Dermis microvascular lymphatic vessel endothelial cell (primary cell): ENCODE results near the gene SAPCD1. TPM values are rescaled to one million over a fixed set of nuclear protein-coding genes. Genes with fewer than 3 reads are reported as not detected.
A peak's percentile ranks its signal among the peaks of the same experiment; 100 is the strongest.
"Not testable (repeated sequence)": the region's sequence is repeated elsewhere in the genome, so short reads cannot be mapped to it uniquely, and the experiment has no call there.

Source experiments
- DNase-seq, 2 donors: peaks; one replicate each; pipeline versions ENCODE4 v3.0.0 to v3.0.0-alpha.2; 2010; ENCODE audit warnings: low read depth in 2 of 2
- total RNA-seq: library from RNA; depleted of rRNA; stranded (reverse); fragments of >200 nt; gene quantifications from 2 replicates; pipeline ENCODE4 v1.2.1, GENCODE V29; 2014

The SAPCD1 gene
- total RNA-seq, 1 donor from 2014 or later, result 3.3 TPM

DNA sequence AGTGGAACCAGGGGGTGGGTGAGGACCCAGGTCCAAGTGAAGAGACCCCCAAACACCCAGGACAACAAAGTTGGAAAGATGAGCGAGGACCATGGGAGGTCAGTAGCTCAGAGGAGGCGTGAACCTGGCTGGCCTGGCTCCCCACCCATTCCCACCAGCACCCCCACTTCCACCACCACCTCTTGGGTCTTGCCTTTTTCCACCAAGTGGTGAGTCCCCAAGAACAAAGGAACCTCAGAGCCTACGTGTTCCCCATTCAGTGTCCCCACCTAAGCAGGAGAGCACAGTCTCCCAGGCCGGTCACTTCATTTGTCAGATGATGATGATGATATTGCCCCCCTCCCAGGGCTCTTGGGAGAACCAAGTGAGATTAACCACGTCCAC, 15.2 kb downstream of the SAPCD1 start:
- DNase-seq, result no peak

DNA sequence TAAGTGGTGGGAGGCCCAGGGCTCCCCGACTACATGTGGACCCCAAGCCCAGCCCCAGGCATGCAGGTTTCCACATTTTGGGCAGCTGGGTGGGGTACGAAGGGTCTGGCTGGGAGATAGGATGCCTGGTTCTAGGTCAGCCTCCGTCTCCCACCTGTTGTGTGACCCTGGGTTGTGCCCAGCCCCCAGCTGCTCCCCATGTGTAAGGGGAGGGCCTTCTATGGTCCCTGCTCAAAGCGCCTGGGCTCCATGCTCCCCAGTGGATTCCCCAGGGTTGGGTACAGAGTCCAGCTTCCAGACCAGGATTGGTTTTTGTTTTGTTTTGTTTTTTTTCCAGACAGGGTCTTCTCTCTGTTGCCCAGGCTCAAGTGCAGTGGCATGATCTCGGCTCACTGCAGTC, 15.7 kb downstream of the SAPCD1 start:
- no peak for DNase-seq

DNA sequence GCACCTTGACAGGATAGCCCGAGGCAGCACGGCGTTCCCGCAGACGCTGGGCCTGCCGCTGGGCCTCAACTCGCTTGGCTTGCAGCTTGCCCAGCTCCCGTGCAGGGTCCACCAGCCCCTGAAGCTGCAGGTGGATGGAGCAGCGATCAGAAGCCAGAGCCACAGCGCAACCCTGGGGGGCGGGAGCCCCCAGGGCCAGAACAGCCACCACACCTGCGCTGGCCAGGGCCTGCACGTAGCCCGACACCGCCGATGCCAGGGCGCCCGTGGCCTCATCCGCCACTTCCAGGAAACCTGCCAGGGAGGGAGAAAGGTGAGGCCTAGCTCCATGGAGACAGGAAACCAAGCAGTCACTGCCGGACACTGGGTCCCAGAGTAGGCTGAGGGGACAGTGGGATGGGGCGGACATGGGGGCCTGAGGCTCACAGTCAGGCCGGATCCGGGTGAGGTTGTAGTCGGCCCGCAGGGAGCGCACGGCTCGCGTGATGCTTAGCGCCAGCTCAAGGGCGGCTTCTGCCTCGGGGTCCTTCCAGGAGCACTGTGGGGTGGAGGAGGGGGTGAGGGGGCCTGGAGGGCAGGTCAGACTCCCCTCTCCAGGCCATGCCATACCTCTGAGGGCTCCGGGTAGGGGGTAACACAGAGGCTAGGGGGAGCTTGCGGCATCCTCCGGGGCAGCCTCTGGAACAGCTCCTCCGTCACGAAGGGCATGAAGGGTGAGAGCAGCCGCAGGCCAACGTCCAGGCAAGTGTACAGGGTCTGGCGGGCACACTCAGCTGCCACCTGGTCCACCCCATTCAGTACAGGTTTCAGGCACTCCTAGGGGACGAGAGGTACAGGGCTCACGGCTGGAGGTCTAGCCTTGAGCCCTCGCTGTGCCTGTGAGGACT, 16.8 kb downstream of the SAPCD1 start:
- no peak for DNase-seq

DNA sequence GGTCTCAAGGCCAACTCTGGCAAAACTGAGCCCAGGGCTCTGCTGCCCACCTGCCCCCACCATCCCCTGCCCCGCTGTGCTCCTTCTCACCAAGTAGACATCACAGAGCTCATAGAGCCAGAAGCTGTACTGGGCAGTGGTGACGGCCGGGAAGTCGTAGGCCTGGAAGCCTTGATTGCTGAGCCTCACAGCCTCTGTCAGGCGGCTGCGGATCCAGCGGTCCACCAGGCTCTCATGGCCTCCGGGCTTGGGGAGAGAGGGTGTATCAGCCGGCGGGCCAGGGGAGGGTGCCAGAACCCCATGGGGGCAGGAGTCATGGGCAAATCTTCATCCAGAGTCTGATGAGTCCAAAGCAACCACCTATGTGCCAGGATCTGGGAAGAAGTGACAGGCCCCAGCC, 17.5 kb downstream of the SAPCD1 start:
- DNase-seq, result no peak

DNA sequence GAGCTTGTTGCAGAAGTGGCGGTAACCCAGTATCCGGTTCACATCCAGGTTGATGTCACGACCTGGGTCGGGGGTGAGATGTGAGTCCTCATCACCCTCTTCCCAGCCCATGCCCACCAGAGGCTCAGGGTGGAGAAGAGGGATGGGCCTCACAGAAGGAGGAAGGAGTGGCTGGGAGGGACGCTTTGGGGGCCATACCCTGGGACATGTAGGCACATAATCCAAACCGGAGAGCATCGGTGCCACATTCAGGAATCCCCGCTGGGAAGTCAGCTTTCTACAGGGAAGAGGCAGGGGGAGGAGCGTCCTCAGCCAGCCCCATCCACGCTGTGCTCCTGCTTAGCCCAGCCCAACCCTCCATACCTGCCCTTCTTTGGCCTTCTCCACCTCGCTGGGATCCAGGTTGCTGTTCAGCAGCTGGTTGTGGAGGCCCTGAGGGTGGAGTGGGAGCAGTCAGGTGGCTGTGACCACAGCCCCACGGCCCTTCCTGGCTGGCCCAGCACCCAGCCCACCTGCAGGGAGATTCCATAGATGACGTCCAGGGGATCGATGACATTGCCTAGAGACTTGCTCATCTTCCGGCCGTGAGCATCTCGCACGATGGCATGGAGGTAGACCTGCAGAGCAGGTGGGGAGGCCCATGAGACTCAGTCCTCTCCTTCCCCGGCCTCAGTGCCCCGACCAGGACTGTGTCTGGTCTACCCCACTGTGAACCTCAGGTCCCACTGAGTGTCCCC, 18.2 kb downstream of the SAPCD1 start:
- no peak for DNase-seq

DNA sequence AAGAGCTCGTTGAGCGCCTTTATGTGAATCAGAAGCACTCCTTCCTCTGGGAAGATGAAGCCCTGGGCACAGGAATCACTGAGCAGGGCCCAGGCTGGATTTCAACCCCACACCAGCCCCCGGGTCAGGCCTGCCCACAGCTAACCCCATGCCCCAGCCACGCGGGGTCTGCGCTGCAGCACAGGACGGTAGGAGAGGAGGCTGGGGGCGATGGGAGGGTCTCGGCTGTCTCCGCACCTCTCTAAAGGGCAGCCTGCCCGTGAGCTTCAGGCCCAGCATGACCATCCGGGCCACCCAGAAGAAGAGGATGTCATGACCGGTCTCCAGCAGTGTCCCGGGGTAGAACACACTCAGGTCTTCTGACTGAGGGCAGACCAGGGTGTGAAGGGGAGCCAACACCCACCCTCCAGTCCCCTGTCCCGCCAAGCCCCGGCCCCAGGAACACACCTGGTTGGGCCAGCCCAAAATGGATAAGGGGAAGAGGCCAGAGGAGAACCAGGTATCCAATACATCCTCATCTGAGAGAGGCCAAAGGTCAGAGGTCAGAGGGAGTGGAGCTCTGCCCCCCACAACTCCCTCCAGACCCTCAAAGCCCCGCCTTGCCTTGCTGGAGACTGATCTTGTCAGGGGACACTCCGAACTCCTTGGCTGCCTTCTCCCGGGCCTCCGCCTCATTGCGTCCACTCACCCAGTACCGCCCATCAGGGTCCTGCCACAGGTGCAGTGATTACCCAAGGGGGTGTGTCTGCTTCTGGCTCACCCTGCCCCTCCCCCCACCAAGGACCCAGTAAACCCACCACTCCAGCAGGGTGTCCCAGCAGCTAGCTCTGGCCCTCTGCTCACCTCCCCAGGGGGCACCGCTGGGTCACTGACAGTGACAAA, 19.0 kb downstream of the SAPCD1 start:
- no peak for DNase-seq

DNA sequence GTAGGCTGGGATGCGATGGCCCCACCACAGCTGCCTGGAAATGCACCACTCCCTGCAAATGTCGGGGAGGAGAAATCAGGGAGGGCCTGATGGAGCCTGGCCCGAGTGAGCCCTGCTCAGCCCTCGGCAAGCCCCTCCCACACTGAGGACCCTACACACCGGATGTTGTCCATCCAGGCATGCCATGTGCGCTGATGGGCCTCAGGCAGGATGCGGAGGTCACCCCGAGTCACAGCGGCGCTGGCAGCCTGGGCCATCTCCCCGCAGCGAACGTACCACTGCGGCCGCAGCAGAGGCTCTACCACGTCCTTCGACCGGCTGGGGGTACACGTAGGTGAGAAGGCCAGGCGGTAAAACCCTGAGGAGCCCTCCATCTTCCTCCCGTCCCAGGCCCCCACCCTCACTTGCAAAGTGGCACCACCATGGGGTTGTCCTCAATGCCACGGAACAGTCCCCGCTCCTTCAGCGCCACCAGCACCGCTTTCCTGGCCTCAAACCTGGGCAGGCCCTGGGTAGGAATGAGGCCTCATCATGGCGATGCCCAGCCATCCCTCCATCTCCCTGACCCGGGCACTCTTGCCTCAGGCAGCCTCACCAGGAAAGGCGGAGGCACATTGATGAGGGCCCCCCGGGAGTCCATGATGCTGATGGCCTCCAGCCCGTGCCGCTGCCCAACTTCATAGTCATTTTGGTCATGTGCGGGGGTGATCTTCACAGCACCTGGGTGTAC, 19.8 kb downstream of the SAPCD1 start:
- DNase-seq, result no peak

DNA sequence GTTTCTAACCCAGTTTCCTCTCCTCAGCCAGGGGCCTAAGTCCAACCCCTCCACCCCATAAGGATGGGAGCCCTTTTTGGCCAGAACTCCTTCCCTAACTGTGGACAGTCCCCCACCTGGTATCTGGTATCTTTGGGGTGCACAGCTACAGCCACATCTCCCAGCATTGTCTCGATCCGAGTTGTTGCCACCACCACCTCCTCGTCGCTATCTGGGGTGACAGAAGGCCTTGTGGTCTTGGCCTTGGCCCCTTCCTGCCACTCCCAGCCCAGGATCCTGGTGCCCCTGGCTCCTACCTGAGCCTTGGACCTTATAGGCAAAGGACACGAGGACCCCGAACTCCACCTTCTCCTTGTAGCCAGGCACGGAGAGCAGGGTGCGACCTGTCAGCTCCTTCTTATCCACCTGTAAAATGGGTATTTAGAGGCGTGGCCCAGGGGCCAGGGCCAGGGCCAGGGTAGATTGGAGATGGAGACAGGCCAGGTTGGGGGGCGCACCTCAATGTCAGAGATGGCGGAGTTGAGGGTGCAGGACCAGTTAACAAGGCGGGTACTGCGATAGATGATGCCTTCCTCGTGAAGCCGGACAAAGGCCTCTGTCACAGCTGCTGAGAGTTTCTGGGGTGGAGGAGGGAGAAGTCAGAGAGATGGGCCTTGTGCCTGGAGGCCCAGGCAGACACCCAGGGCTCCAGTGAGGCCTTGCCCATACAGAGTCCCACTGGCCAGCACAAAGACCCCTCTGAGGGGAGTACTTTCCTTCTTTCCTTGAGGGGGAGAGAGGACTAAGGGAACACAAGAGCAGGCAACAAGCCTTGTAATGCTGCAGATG, 21.9 kb downstream of the SAPCD1 start:
- no peak for DNase-seq

DNA sequence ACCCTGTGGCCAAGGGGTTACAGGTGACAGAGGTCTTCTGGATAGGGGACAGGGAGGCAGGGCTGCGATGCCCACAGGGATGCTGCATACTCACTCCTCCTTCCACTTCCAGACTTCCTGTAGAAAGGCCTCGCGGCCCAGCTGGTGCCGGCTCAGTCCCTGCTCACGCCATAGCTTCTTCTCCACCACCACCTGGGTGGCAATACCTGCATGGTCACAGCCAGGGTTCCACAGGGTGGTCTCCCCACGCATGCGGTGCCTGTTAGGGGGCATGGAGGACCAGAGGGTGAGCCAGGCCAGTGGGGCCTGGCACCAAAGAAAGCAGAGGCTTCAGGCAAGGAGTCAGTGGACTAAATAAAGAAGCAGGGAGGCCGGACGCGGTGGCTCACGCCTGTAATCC, 23.0 kb downstream of the SAPCD1 start:
- DNase-seq, result no peak

DNA sequence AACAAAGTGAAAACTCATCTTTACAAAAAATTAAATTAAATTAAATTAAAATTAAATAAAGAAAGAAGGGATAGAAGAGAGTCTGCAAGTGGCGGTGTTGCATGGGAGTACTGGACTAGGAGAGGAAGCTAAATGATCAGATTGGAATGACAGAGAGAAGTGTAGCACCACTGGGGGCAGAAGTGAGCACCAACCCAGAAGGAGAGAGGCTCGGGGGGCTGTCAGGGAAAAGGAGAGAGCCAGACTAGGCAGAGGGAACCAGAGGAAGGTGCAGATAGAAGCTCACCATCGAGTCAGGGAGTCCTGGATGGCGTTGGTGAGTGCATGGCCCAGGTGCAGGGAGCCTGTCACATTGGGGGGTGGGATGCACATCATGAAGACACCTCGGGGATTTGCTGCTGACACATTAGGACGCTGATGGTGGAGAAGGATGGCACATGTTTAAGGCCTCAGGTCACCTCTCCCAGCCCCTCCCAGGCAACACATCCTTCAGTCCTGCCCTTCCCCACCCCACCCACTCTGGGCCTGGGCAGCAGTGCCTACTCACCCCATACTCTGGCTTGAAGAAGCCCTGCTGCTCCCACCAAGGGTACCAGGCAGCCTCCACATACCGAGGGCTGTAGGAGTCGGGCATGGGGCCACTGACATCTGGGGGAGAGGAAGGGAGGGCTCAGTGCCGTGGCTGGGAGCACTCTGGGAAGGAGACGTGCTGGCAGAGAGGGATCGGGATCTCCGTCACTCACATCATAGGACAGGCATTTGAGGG, 29.1 kb downstream of the SAPCD1 start:
- peak in 1 of 2 donors; percentile 48 for DNase-seq

DNA sequence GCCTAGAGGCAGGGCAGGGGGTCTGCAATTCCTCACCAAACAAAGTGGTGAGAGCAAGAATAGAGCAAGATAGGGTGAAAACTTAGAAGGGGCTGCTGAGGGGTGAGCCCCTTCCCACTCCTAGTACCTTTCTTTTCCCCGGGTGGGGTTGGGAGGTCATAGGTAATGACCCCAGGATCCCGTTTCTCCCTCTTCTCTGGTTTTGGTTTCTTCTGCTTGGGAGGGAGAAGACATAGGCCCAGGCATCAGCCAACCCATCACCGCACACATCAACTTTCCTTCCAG, 29.6 kb downstream of the SAPCD1 start:
- DNase-seq, result no peak

DNA sequence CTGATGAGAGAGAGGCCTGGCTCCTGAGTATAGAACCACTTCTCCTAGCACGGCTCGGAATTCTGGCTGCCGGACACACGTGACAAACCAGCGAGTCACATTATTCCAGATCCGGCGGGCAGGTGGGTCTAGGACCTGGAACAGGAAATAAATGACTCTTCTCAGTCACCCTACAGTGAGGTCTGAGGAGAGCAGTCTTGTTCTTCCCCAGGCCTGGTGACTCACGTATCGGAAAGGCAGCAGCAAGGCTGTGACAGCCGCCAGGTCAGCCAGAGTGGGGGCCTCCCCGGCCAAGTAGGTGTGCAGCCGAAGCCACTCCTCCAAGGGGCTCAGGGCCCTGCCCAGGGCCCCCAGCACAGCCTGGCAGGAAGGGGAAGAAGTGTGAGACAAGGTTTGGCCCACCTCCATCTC, 30.3 kb downstream of the SAPCD1 start:
- peak in 1 of 2 donors; percentile 68 for DNase-seq

DNA sequence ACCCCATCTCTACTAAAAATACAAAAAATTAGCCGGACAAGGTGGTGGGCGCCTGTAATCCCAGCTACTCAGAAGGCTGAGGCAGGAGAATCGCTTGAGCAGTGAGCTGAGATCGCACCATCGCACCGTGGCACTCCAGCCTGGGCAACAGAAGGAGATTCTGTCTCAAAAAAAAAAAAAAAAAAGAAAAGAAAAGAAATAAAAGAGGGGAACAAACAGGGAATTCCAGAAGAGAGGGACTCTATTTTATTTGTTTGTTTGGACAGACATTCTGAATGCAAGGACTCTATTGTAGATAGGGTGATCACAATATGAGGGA, 31.4 kb downstream of the SAPCD1 start:
- DNase-seq, result not testable (repeated sequence)

DNA sequence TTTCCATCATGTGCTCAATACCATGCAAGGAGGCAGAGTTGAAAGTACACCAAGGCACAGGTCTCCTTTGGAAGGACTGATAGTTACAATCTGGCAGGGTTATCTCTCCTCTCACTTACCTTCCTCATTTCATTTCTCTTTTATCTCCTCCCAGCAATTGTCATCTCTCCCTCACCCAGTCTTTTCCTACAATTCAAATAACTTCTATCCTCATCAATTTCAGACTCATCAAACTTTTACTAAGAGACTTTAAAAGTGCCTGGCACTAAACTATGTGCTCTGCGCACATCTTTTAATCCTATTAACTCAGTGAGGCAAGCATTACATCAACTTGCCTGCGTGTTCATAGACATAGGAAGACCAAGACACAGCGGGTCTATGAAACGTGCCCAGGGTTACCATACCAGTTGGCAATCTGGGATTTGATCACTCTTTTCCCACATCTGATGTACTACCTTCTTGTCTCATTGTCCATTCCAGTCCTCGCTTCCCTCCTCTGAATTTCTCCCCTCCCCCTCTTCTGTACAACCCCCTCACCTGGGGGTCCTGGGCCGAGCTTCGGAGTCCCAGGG, 31.9 kb downstream of the SAPCD1 start:
- peak in 1 of 2 donors; percentile 32 for DNase-seq

DNA sequence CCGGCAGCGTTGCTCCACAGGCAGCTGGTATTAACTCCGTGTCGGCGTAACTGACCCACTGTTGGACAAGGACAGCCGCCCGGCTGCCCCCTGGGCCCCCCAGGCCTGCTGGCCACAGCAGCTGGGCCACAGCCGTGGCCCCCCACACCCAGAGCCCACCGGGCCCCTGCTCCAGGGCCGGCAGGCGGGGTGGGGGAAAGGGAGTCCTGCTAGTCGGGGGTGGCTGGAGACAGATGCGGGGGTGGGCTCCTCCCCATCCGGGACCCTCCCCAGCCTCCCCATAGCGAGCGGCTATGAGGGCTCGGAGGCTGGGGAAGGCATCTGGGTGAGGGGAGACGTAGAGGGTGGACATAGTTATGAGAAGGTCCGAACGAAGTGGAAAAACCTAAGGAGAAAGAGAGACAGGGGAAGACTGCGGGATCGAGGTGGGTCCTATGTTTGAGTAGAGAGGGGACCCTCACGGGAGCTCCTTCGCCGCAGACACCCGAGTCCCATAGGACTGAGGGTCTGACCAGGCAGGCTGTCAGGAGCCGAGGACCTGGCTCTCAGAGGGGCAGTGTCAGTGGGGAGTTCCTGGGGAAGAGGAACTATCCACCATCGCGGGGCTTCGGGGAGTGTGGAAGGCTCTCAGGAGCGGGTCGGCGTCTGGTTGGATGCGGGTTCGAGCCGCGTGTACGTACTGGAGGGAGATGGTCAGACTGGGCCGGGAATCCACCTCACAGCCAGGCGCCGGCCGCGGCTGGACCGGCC, 32.6 kb downstream of the SAPCD1 start:
- DNase-seq, result no peak

DNA sequence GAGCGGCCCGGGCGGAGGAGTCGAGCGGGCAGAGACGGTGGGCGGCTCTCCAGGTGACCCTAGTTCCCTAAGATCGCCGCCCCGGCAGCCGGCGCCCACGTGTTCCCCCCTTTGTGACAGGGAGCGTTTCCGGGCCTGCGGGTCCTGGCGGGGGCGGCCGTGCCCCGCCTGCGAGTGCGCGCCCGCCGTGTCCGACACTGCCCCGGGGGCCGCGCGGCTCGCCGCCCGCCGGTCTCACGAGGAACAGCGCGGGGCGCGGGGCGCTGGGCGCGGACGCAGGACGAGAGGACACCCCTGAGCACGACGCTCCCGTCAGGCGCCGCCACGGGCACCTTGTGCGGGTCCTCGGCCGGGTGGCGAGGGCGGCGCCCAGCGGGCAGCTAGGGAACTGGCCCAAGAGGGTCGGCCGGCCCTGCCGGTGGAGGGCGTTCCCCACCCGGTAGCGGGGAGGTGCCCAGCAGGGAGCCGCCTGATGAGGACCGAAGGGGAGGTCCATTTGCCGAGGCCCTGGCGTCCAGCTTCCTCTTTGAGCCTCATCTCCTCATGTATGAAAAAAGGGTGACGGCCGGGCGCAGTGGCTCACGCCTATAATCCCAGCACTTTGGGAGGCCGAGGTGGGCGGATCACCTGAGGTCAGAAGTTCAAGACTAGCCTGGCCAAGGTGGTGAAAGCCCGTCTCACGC, 33.3 kb downstream of the SAPCD1 start, which contains the start of gene VARS1:
TSS of gene VARS1 (minus strand) at position 137 of the 683 bp plus-strand sequence. CDS start 535 bp downstream, outside the sequence.
- peak; percentile 75 to 92 for DNase-seq

DNA sequence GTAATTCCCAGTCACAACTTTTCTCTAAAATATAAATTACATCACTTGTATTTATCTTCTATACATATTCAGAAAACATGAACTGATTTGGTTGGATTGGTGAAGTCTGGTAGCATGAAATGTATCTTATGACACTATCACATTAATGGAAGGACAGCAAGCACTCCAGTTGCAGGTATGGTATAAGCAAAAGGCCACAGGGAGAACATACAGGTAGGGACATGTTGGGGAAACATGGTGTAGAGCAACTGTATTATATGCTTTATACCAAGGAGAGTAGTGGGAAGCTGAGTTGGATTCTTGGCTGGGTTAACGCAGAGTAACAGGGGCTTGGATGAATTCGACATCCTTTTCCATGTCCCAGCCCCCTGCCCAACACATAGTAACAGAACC, 34.5 kb downstream of the SAPCD1 start:
- no peak for DNase-seq

DNA sequence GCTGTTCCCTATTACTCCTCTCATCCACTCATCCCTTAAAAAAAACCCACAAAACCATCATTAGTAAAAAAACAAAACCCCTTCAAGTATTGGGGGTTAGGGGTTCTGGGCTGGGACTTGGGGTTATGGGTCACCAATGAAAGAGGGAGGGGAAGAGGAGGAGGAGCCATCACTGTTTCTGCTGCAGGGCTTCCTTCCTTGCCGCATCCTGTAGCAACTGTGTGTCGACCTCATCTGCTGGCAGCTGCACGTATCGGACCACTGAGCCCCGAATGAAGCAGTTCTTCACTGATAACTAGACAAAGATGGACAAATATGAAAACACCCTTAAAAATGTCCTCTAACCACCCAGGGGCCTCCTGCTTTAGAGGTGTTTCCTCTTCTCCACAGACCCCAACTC, 35.1 kb downstream of the SAPCD1 start:
- no peak for DNase-seq
